ENCODE data around the gene TGM6. TPM values are rescaled to one million over a fixed set of nuclear protein-coding genes. Genes with fewer than 3 reads are reported as not detected.

Gene TGM6
- total RNA-seq, 1 experiment from 2014 or later = not detected

DNA sequence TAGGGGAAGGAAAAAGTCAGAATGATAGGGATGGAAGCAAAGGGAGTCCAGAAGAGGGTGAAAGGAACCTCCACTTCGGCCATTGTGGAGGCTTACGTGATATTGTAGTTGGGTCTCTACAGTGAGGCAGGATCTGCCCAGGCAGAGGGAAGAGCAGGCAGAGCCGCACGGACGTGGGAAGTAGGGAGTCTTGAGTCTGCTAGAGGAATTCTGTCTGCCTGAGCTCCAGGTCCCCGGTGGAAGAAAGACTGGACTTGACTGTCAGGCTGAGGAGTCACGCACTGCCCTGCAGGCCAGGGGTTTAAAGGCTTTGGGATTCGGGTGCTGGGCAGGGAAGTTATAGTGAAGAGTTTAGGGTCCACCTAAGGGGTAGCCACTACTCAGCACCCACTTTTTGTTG, 16.4 kb downstream of the TGM6 start:
- ATAC-seq (no peak), DNase-seq (no peak)
- no peaks in the 10 kb centered on the region for H4K20me1 ChIP-seq (ENCODE audit: low read length)
- no peak overlapping the region for H3K9ac ChIP-seq (ENCODE audit: low read length)
- H3K79me2 ChIP-seq (ENCODE audit: low read length) = no peaks in the 10 kb centered on the region
- BruUV-seq (replicated peaks) = no TSS peak
- TF ChIP-seq EZH2phosphoT487 (IDR thresholded peaks at IDR 0.05; ENCODE audit: borderline replicate concordance, low read length) = no peak
- no peak for TF ChIP-seq EZH2 (IDR thresholded peaks at IDR 0.05; ENCODE audit: low read length, unreplicated experiment)
- TF ChIP-seq, protein P1, sequence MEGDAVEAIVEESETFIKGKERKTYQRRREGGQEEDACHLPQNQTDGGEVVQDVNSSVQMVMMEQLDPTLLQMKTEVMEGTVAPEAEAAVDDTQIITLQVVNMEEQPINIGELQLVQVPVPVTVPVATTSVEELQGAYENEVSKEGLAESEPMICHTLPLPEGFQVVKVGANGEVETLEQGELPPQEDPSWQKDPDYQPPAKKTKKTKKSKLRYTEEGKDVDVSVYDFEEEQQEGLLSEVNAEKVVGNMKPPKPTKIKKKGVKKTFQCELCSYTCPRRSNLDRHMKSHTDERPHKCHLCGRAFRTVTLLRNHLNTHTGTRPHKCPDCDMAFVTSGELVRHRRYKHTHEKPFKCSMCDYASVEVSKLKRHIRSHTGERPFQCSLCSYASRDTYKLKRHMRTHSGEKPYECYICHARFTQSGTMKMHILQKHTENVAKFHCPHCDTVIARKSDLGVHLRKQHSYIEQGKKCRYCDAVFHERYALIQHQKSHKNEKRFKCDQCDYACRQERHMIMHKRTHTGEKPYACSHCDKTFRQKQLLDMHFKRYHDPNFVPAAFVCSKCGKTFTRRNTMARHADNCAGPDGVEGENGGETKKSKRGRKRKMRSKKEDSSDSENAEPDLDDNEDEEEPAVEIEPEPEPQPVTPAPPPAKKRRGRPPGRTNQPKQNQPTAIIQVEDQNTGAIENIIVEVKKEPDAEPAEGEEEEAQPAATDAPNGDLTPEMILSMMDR (conservative IDR thresholded peaks at IDR 0.05; ENCODE audit: low read depth, low read length) = no peak
- H3K36me3 ChIP-seq (ENCODE audit: low read depth, low read length) = no peaks in the 10 kb centered on the region
- no peak overlapping the region for H3K4me2 ChIP-seq (ENCODE audit: low read length)
- H3K9me3 ChIP-seq (ENCODE audit: low read length) = no peaks in the 10 kb centered on the region
- ChIA-PET POLR2A (ENCODE audit: unreplicated experiment) (no interaction called here), CTCF (no interaction called here)
- H3F3A ChIP-seq (ENCODE audit: low read length, unreplicated experiment) = no peaks in the 10 kb centered on the region
- H3K4me1 ChIP-seq (ENCODE audit: insufficient read depth, low read length) = no peaks in the 10 kb centered on the region
- H2AFZ ChIP-seq (ENCODE audit: low read length) = no peak overlapping the region
- no peak overlapping the region for H3K4me3 ChIP-seq (ENCODE audit: low read length)
- no peaks in the 10 kb centered on the region for H3K9me2 ChIP-seq (replicated peaks; ENCODE audit: low read length)
- peaks cover 46% of the 10 kb centered on the region for H3K27me3 ChIP-seq (ENCODE audit: low read length)
- no peak overlapping the region for H3K27ac ChIP-seq (ENCODE audit: low read length)
- intact Hi-C loops (cut with micrococcal nuclease) = no loop called here

DNA sequence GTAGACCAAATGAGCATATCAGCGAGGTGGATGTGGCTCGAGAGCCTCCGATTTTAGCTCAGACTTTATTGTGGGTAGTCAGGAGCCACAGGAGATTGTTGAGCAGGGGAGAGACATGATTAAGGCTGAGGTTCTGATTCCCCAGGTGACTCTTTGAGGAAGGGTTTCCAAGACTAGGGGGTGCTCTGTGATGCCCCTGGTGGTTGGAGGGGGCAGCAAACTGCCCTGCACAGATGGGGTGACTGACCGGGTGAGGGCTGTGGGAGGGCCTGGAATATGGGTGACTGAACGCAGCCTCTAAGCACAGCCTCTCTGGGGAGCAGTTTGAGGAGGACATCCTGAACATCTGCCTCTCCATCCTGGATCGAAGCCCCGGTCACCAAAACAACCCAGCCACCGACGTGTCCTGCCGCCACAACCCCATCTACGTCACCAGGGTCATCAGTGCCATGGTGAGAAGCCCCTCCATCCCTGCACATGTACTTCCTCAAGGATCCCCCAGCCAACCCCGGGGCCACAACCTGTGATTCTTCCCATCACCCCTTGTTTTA, 17.0 kb downstream of the TGM6 start:
- Histone ChIP-seq H2AFZ (ENCODE audit: low read length) (no peak overlapping the region), H3F3A (ENCODE audit: low read length, unreplicated experiment) (no peaks in the 10 kb centered on the region), H3K4me3 (ENCODE audit: low read length) (no peak overlapping the region), H3K9ac (ENCODE audit: low read length) (no peak overlapping the region), H3K9me3 (ENCODE audit: low read length) (no peaks in the 10 kb centered on the region), H3K27ac (ENCODE audit: low read length) (no peak overlapping the region), H3K79me2 (ENCODE audit: low read length) (no peaks in the 10 kb centered on the region), H3K9me2 (replicated peaks; ENCODE audit: low read length) (no peaks in the 10 kb centered on the region), H3K4me2 (ENCODE audit: low read length) (no peak overlapping the region), H4K20me1 (ENCODE audit: low read length) (no peaks in the 10 kb centered on the region), H3K27me3 (ENCODE audit: low read length) (peaks cover 41% of the 10 kb centered on the region), H3K4me1 (ENCODE audit: insufficient read depth, low read length) (no peaks in the 10 kb centered on the region), H3K36me3 (ENCODE audit: low read depth, low read length) (no peaks in the 10 kb centered on the region)
- ATAC-seq (no peak), DNase-seq (no peak)
- intact Hi-C loops (cut with micrococcal nuclease) = no loop called here
- POLR2A ChIA-PET (ENCODE audit: unreplicated experiment) = no interaction called here
- CTCF ChIA-PET = no interaction called here
- no peak for TF ChIP-seq EZH2 (IDR thresholded peaks at IDR 0.05; ENCODE audit: low read length, unreplicated experiment)
- TF ChIP-seq, protein P1 (conservative IDR thresholded peaks at IDR 0.05; ENCODE audit: low read depth, low read length) = peak; percentile 38; the same call in 1 of the 2 replicates
- no TSS peak for BruUV-seq (replicated peaks)

DNA sequence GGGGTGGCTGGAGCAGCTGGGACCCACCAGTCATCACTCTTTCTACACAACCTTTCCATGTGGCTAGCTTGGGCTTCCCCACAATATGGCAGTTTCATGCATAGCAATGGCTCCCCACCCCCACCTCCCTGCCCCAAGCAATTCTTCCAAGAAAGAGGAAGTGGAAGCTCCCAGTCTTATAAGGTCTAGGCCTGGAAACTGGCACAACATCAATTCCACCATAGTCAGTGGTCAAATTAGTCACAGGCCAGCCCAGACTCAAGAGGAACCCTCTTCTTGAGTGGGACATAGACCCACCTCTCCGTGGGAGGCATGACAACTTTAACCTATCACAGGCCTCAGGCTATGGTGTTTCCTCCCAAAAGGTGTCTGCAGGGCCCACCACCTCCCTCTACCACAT, 17.7 kb downstream of the TGM6 start:
- Histone ChIP-seq H3K4me3 (ENCODE audit: low read length) (no peak overlapping the region), H4K20me1 (ENCODE audit: low read length) (no peaks in the 10 kb centered on the region), H3K79me2 (ENCODE audit: low read length) (no peaks in the 10 kb centered on the region), H3K9me3 (ENCODE audit: low read length) (no peaks in the 10 kb centered on the region), H3K9ac (ENCODE audit: low read length) (no peak overlapping the region), H2AFZ (ENCODE audit: low read length) (no peak overlapping the region), H3K27ac (ENCODE audit: low read length) (no peak overlapping the region), H3K4me2 (ENCODE audit: low read length) (no peak overlapping the region), H3K27me3 (ENCODE audit: low read length) (peaks cover 35% of the 10 kb centered on the region), H3K36me3 (ENCODE audit: low read depth, low read length) (no peaks in the 10 kb centered on the region), H3K9me2 (replicated peaks; ENCODE audit: low read length) (no peaks in the 10 kb centered on the region), H3K4me1 (ENCODE audit: insufficient read depth, low read length) (no peaks in the 10 kb centered on the region), H3F3A (ENCODE audit: low read length, unreplicated experiment) (no peaks in the 10 kb centered on the region)
- intact Hi-C loops (cut with micrococcal nuclease) = no loop called here
- TF ChIP-seq, protein P1 (conservative IDR thresholded peaks at IDR 0.05; ENCODE audit: low read depth, low read length) = no peak
- TF ChIP-seq EZH2 (IDR thresholded peaks at IDR 0.05; ENCODE audit: low read length, unreplicated experiment) = no peak
- ChIA-PET CTCF (interaction anchor here (0.6 kb wide), 2 partner anchors 10 to 29 kb away, joined by 3 to 7 read pairs; no protein-coding TSS in a partner anchor), POLR2A (ENCODE audit: unreplicated experiment) (no interaction called here)
- DNase-seq (no peak), ATAC-seq (no peak)
- BruUV-seq (replicated peaks) = no TSS peak
